Activated effector memory CD4-positive, alpha-beta T cell treated with Interleukin-2 at 50 U/mL for 16 hours (primary cell): ENCODE data around the gene TIFAB.
"Not testable (repeated sequence)": the region's sequence is repeated elsewhere in the genome, so short reads cannot be mapped to it uniquely, and the experiment has no call there.

ENCODE experiments used
- DNase-seq: peaks from one replicate; pipeline ENCODE4 v3.0.0-alpha.2; 2020

Gene TIFAB, protein sequence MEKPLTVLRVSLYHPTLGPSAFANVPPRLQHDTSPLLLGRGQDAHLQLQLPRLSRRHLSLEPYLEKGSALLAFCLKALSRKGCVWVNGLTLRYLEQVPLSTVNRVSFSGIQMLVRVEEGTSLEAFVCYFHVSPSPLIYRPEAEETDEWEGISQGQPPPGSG

DNA sequence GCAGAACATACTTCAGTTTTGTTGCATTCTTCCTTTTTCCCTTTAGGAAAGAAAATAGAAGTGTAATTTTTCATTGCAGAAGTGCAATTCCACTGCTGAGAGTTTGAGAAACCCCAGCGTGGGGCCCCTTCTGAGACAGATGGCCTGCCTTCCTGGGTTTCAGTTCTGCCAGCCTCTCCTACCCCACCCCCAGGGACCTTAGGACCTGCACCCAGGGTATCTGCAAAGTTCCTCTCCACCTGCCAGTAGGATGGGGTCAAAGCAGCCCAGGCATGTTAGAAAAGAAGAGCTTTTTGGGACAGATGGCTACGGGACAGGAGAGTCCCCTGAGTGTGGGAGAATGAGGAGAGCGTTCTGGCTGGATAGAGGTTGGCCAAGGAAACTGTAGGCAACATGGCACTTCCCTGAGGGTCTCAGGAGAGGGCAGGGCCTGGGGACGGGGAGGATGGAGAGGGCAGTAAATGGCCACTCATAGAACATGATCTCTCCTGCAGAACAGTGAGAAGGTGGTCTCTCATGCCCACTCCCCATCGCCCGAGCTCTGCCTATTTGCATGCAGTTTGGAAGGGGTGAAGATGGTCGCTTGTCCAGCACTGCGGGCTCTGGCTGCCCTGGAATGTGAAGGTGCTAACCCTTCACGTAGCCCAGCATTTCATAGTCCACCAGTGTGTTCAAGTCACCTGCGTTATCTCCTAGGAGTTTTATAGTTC is at the start of gene TIFAB:
TSS of gene TIFAB (minus strand) at position 31 of the 710 bp plus-strand sequence. CDS start 2,412 bp downstream, outside the sequence.
- DNase-seq: no peak

DNA sequence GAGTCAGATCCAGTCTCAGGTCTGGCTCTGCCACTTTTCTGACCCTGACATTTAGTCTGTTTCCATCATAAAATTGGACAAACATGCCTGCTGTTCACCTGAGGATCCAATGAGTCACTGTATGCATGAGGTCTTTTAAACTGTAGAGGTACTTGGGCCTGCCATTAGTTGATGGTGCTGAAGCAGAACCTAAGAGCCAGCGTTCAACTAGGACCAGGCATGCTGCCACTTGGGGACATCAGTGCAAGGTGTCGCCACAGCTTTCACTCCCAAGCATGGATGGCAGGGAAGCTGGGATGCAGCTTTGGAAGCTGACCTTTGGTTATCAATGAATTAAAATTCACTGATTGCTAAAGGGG is 46.5 kb upstream of the TIFAB start:
- DNase-seq: no peak

DNA sequence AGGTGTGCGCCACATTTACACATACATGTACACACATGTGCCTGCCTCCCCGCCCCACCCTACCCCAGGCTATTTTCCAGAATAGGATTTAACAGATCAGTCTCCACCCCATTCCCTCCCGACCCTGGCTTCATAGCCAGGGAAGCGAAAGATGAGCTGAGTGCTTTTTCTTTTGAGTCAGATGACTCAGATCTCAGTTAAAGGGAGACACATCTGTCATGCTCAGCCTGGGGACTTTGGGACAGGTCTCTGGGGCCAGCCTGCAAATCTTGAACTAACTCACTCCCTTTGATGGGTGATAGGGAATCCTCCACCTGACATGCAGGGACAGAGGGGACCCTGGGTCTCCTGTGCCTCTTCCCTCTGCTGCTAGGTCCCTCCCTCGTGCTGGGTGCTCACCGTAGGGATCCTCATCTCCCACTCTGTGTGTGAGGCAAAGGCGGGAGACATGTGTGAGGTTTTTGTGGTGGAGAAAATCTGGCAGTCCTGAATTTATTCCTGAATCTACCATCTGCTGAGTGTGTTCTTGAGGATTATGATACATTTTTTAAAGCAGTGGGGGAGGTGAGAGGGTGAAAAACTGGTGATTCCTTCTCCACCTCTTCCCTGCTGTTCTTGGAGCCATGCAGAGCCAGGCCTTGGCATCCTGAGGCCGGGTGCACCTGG is 46.0 kb upstream of the TIFAB start:
- no peak for DNase-seq

DNA sequence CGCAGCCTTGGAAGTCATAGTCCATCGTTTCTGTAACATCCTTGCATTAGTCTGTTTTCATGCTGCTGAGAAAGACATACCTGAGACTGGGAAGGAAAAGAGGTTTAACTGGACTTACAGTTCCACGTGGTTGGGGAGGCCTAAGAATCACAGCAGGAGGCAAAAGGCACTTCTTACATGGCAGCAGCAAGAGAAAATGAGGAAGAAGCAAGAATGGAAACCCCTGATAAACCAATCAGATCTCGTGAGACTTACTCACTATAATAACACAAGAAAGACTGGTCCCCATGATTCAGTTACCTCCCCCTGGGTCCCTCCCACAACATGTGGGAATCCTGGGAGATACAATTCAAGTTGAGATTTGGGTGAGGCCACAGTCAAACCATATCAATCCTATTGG is 43.4 kb upstream of the TIFAB start:
- DNase-seq: not testable (repeated sequence)

DNA sequence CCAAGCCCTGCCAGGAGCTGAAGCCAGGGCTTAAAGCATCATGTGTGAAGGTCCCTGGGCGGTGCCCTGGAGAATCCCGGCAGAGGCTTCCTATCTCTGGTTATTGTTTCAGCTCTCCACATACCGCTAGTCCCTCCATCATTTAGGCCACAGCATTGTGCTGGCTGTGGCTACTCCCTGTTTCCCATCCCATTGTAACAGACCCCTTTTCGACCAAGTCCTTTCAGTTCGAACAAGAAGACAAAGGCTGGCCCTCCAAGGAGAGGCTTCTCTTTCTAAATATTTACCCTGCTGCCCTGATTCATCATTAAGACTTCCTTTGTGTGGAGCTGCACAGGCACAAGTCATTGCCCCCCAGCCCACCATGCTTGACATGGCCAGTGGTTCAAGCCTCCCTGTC is 42.0 kb upstream of the TIFAB start:
- DNase-seq: no peak

DNA sequence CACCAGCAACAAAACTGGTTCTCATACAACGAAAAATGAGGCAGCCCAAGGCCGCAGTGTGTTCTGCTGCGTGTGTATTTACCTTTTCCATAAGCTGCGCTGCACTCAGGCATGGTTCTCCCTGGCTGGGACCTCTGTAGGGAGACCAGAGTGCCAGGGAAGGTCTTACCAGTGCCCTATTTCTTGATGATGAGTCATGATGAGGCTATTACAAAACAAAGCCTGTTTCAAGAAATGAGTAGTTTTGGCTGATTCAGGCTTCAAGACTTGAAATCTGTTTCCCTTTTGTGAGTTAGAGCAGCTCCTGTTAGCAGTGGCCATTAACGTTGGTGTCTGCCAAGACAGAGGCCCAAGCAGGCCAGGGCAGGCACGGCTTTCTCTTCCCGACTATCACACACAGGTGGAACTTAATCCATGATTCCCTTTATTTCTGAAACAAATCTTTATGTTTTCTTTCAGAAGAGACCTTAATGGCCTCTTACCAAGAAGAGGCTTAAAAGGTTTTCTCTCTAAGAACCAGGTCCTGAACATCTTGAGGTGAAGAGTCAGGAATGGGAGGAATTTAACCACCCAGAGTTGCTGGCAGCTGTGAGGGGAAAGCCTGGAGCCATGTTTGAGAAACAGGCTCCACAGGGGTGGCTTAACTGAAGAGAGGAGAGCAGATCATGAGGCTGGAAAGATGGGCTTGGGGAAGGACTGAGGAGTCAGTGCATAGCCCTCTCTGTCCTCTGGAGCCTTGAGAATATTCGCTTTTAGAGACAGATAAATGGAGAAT is 41.4 kb upstream of the TIFAB start:
- DNase-seq: no peak

DNA sequence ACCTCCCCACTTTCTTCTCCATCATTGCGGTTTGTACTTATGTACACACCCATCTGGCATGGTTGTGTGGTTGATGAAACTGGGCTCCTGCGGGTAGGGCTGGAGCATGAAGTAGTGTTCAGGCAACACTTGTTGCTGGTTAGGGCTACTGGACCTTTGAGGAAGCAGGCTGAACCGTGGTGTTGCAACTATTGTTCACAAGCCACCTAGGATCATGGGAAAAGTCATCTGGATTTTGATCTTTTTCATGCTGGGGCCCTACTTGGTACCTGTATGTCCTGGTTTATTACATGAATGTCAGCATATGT is 40.1 kb upstream of the TIFAB start:
- no peak for DNase-seq

DNA sequence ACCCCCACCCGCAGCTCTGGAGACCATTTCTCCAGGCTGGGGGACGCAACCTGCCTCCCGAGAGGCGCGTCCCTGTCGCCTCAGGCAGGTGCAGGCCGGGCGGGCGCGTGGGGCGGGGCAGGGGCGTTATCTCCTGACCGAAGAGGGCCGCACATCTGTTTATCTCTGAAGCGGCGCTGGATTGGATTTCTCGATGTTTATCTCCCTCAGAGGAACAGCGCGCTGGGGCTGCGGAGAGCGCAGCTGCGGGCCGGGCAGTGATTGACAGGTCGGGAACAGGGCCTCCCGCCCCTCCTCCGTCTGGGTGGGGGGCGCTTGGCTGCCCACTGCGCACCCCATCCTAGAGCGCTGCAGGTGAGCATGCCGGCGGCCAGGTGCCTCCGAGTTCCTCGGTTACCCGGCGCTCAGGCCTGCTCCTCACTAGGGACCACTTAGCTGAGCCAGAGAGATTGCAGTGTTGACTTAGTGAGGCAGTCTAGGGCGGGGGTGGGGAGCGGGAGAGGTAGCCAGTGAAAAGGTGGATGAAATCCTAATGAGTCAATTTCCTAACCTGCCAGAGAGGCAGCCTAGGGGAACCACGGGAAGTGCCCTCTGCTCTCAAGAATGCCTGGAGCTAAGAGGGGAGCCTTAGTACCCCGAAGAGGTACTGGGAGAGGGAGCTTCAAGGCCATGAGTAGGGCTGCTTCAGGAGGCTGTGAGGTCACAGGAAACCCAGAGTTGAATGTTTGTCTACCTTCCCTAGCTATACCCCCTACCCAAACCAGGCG is 39.6 kb upstream of the TIFAB start:
- no peak for DNase-seq

DNA sequence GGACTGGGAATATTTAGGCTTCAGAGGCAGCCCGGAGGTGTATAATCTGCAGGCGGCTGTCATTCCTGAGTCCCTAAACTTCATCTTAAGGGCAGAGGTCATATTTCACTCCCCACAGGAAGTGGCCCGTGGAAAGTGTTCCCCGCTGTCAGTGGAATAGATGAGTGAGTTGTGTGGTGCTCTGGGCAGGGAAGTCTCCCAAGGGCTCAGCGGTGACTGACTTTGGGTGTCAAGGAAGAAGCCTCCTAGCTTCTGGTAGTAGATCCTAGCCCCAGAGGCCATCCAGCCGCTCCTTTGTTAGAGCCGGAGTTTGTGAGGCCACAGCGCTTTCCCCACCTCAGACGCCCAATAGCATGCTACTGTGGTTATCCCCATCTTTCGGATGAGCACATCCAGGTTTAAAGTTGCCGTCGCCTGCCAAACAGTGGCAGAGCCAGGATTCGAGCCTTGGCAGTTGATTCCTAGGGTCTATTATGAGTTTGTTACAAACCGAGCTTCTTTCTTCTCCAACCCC is 38.9 kb upstream of the TIFAB start:
- DNase-seq: no peak

DNA sequence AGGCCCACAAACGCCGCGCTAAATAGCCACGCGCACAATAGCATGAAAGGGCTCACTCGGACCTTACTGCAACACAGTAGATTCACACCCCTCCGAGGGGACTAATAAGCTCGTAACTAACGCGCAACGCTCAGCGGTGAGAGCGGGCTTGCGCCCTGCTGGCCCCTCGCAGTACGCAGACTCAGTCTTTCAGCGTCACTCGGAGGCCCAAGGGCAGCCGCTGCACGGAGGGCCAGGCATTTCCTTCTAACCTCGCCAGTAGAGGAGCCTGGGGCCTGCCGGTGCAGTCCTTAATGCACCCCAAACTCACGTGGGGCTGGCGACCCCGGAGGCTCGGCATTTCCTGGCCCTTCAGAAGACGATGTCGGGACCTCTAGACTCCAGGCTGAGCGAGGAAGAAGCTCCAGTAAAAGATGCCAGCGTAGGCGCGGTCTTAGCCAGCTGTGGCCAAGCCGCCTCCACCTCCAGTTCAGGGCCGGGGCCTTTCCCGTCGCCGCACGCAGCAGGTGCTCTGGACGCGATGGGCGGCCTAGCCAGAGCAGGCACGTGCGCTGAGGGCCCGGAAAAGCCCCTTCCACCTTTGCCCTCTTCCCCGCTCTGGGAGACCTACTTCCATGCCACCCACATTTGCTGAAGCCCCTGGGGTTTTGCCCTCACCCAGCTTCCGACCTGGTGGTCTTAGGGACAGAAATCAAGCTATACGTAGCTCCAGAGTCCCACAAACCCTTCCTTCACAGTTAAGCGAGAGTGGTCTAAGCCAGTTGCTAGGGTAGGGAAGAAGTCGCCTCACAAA is 38.3 kb upstream of the TIFAB start:
- no peak for DNase-seq

DNA sequence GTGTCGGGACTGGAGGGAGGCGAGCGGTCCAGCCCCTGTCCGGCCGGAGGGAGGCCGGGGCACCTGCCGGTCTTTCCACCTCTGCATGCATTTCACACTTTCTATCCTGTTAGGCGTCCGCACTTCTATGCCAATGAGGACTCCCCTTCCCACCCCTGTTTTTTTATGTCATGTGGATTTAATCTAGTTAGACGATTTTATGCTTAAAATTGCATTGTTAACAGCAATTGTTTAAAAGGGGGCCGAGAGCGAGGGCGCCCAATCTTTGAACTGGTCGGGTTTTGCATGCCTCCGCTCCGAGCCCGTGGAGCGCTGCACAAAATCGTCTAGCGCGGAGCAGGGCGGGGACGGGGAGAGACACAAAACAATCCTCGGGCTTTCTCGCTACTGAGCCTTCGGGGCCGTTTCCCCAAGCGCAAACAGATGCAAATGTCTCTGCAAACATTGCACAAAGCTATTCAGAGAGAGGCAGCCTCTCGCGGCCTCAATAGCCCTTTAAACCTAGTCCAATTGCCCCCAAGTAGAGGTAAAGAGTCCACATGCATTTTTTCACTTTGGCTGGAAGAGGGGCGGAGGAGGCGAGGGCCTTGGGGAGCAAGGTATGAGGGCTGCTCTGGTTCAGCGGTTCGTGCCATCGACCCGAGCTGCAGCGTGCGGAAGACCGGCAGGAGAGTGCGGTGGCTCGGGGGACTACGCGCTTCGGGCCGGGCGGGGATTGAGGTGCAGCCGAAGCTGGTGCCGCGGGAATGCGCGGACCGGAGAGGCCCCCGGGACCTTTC is 37.5 kb upstream of the TIFAB start:
- DNase-seq: no peak

DNA sequence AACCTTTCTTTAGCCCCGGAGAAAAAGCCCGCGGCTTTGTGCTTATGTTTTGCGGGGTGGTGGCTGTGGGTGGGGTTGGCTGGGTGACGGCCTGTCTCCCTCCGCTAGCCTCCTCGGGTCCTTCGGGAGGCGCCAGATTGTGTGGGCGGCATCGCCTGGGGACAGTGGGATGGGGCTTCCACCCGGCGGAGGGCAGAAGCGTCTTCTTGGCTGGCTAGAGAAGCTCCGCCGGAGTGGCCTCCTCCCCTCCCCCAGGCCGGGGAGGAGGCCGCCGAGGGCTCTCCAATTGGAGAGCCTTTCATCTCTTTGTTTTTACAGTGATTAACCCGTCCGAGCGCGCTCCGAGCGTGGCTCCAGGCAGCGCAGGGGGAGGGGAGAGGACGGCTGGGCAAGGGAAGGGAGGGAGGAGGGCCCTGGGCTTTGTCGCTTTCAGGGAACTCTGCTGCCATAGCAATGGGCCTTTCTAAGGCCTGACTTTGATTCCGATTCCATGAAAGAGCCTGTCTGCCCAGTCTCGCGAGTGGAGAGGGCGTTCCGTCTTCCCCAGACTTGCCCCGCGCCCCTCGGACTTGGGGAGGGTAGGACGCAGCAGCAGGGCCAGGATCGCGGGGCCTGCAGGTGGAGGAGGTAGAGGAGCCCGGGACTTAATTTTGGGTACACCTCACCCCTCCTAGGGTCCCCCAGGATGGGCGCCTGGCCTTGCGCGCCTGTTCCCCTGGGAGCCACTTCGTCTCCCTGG is 36.7 kb upstream of the TIFAB start:
- DNase-seq: no peak

DNA sequence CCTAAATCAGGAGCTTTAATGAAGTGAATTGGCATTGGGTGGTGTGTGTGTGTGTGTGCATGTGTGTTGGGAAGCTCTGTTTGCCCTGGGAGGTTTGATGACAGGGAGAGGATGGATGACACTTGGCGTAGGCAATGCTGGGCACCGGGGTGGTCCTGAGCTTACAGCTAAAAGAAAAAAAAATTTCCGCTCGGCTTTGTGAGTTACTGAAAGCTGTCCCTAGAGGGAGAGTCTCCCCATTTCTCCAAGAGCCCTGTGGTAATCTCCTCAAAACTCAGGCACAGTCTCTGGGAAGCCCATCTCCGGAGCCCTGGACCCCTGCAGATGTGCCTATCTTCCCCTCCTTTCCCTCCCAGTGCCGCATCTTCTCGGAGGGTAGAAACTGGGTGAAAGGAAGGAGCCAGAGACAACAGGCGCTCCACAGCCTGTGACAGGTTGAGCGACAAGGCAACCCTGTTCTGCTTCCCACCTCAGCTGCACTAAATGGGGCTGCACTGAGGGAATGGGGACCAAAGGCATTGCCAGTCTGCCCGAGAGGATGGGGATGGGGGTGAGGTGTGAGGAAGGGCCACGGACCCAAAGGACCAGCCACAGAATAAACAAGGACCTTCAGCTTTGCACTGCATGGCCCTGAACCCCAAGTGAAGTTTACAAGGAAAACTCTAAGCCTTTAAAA is 35.8 kb upstream of the TIFAB start:
- DNase-seq: no peak

DNA sequence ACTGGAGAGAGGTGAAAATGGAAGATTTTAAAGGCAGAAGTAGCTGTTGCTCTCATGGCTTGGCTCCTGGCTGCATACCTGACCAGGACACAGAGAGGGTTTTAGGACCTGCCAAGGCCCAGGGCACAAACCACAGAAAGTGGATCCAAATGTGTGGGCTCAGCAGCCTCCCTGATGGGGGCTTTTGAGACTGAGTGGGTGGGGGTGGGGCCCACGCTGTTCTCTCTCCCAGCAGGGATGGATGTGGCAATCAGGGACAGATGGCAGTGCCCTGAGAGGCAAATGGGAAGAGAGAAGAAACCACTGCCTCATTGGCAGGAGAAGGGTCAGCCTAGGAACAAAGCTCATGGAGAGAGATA is 34.9 kb upstream of the TIFAB start:
- DNase-seq: no peak

DNA sequence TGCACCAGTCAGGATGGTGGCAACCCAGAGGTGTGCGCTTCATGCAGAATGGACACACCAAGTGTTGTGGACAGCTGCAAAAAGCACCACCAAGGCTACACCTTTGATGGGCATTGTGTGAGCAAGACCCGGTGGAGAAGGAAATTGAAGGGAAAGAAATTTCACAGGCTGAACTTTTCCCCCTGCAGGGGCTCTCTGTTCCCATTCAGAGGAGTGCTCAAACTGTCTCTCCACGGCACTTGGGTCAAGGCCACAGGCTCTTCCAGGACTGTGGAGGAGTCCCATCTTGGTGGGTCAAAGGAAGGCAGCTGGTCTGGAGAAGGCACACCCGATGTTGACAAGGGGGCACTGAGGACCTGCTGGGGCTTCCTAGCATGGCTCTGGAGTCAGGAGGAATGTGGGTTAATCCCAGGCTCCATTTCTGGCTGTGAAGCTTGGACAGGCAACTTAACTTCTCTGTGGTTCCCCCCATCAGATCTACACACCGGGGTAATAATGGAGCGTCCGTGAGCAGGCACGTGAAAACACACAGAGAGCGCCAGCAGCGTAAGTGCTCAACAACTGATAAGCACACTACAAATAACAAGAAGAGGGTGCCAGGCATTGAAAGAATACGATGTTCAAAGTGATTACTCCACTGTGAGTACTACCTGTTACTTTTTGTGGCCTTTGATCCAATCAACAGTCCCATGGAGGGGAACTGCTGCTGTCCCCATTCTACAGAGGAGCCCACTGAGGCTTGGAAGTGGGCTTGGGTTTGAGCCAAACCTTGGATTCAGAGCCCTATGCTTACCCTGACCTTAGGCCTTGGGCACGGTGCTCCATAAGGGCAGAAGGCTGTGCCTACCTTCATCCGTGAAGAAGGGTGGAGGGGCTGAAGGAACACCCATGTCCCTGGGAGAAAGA is 34.2 kb upstream of the TIFAB start:
- no peak for DNase-seq

DNA sequence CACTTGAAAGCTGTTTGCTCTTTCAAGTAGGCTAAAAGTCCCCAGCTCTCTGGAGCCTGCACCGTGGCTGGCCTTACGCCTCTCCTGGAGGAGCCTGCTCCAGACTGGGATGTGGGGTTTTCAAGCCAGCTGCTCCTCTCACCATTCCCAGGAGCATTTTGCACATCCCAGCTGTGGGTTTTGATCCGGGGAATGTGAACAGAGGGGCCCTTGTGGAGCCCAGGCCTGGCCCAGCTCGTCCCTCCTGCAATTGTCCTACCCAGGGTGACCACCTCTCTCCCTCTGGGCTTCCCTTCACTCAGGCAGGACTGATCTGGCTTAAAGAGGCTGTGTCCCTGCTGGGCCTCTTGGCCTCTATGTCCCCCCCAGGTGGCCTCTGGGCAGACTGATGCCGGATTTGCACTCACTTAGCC is 32.5 kb upstream of the TIFAB start:
- DNase-seq: no peak

DNA sequence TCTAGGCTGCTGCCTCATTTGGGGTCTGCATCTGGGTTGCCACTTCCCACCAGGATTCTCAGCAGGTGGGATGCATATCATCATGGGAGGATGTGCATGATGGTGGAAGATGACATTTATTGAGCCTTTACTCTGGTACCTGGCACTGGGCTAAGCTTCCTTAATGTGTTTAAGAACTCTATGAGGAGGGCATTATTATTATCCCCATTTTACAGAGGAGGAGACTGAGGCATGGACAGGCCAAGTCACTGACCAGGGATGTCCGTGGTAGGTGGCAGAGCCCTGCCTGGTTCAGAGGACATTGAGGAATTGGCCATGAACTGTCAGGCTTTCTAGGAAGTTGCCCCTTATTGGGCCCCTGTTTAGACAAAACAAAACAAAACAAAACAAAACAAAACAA is 31.1 kb upstream of the TIFAB start:
- DNase-seq: no peak

DNA sequence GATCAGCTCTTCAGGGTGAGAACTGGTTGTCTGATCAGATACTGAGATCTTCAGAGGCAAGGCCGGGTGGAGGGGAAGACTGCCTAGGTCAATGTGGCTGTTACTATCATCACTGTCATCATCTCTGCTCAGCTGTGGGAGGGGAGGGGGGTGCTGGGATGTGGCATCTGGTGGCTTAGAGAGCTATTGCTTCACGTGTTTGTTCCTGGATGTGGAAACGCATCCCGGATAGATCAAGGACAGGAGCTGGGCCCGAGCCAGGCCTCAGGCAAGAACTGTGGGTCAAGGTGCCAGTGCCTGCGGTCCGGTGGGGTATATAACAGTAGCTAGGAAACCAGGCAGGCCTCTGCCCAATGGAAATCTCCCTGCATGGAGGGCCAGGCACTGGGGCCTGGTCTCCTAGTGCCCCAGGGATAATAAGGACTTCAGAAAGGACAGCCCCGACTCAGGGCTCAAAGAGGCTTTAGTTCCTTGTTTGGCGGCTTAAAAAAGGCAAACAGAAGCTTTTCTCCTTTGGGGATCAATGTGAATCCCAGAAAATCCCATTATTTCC is 30.3 kb upstream of the TIFAB start:
- DNase-seq: no peak

DNA sequence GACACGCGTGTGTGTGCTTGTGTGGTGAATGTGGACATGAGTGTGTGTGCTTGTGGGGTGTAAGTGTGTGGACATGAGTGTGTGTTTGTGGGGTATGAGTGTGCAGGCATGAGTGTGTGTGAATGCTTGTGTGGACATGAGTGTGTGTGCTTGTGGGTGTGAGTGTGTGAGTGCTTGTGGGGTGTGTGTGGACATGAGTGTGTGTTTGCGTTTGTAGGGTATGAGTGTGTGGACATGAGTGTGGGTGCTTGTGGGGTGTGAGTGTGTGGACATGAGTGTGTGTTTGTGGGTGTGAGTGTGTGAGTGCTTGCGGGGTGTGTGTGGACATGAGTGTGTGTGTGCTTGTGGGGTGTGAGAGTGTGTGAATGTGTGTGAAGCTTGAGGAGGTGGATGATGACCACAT is 29.8 kb upstream of the TIFAB start:
- no peak for DNase-seq
